Measurements from ENCODE around the gene SOCS6.

GRCh38 chr18:70338890-70339289 is 50.0 kb downstream of the SOCS6 start:
- TF ChIP-seq EZH2phosphoT487 (IDR thresholded peaks at IDR 0.05; ENCODE audit: insufficient read depth, low read depth) (no peak), EZH2 (IDR thresholded peaks at IDR 0.05; ENCODE audit: insufficient read depth, poor library complexity, severe bottlenecking) (no peak)
